HG03442 (cell line): Measurements from ENCODE around the gene THSD4.
"Not testable (repeated sequence)": the region's sequence is repeated elsewhere in the genome, so short reads cannot be mapped to it uniquely, and the experiment has no call there.

ENCODE experiments used
- ATAC-seq: cut with Tn5 transposase; IDR thresholded peaks from one replicate; pipeline ENCODE4 v1.9.1; 2021; ENCODE audit warnings: mild to moderate bottlenecking, moderate library complexity; ENCODE audit not compliant: unreplicated experiment

THSD4 gene

DNA sequence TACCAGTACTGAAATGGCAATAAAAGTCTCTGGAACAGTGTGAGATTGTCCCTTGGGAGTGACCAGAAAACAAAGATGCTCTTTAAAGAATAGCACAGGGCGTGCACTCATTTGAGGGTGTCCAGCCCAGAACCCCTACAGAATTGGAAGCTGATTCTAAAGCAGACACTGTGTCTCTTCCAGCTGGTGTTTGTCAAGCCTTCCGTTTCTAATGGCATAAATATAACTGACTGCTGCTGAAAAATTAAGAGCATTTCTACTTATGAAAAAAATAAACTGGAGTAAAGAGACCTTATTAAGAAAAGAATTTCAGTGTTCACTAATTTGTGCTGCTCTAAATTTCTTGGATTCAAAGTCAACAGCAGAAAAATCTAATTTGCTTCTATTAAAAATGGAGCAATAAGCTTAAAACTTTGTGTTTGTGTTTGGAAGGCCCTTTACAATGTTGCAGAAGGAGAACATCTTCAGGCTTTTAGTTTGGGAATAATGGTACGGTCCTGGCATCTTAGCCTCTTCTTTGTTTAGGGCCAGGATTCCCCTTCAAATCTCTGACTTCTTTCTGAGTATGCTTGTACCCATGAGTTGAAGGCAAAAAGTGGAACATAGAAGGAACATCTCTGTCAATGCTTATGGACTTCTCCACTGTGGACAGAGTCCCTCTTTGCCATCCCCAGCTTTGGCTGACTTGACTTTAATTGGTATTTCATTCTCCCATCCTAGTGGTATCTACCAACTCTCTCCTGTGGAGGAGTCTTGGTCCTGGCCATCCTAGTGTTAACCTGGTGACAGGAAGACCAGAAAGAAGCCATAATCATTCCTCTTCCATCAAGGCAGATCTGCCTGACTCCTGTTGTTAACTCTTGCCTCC lies 65.9 kb downstream of the THSD4 start:
- no peak for ATAC-seq

DNA sequence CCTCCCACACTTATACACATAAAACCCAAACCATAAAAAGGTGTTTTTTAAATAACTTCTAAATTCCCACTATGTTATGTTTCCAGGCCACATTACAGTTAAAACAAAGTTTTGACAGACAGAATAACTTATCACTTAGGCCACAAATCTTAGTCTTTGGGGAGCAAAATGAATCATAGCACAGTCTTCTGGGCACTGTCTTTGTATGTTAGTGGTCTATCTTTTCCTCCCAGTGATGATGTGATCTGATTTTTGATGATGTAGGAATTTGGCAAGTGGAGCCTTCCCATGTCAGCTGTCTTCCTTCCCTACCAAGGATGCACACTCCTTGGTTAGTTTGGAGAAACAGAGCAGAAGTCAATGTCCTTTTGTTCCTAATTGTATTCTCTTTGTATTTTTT lies 67.3 kb downstream of the THSD4 start:
- ATAC-seq, result no peak

DNA sequence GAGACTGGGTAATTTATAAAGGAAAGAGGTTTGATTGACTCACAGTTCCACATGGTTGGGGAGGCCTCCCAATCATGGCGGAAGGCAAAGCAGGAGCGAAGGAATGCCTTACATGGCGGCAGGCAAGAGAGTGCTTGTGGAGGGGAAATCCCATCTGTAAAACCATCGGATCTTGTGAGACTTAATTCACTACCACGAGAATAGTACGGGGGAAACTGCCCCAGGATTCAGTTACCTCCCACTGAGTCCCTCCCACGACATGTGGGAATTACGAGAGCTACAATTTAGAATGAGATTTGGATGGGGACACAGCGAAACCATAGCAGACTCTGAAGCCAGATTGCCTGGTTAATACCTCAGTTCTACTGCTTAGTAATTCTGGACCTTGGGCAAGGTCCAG lies 67.8 kb downstream of the THSD4 start:
- no peak for ATAC-seq

GRCh38 chr15:71185706-71186105 lies 70.4 kb downstream of the THSD4 start:
- ATAC-seq, result no peak

DNA sequence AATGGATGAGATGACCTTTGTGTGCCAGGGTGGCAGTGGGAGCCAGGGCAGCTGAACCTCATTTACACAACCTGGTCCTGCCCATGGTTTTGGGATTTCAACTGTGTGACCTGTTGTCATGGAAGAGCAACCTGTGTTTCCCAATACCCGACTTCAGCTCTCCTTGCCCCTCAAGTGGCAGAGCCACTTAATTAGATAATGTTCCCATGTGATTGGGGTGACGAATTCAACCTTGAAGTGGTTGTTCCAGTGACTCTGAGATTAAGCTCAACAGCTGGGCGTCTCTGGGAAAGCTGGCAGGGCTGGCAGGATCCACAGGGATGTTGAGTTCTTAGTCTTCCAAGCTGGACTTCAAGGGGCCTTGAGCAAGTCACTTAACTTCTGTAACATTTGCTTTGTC lies 71.0 kb downstream of the THSD4 start:
- no peak for ATAC-seq

- no peak for ATAC-seq
Measured at GRCh38 chr15:71187078-71187477, 71.8 kb downstream of the THSD4 start.

DNA sequence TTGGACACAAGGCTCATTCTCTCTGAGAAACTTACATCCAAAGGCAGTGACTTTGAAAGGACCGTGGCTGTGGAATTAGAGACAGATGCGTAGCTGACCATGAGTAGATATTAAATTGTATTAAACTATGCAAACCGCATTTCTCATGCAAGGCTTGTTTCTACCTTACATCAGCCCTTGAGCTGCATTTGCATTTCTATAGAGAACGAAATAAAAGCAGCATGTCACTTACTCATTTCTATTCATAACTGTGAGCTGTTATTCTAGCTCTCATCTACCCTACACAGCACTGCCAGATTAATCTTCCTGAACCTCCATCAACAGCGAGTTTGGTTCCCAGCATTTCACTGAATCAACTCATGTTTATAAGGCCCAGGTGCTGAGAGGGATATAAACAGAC lies 72.3 kb downstream of the THSD4 start:
- ATAC-seq, result no peak

GRCh38 chr15:71189718-71190117 lies 74.4 kb downstream of the THSD4 start:
- no peak for ATAC-seq

GRCh38 chr15:71191296-71191695 lies 76.0 kb downstream of the THSD4 start:
- ATAC-seq, result no peak

- no peak for ATAC-seq
Measured at GRCh38 chr15:71192816-71193215, 77.5 kb downstream of the THSD4 start.

- no peak for ATAC-seq
Measured at GRCh38 chr15:71194286-71194685, 79.0 kb downstream of the THSD4 start.

DNA sequence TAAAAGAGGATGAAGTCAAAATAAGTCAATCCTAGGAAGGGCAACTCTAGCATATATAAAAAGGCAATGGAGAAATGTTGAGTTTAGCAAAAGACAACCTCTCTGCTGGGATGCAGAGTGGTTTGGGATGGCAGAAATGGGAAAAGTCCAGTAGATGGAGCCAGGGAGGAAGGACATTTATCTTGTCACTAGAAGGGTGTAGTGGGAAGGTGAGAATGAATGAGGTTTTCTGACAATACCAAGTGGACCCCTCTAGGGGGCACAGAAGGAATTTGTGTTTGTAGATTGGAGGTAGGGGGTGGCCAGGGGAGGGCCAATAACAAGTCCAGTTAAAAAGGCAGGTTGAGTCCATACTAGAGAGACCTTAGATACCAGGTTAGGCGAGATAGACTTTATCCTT lies 80.0 kb downstream of the THSD4 start:
- ATAC-seq, result no peak

DNA sequence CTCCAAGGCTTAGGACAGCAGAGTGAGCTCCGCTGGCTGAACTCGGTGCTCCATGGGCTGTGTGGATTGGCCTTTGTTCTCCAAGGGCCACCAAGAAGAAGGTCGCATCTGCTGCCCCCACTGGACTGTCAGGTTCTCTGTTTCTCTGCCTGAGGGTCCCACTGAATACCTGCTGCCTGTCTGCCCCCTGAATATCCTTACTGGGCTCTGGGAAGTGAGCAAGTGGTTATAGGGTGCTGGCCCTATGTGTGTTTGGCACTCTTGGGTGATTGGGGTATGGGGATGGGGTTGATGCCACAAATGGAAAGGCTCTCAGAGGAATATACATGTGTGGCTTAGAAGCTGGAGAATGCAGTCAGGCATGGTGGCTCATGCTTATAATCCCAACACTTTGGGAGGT lies 82.3 kb downstream of the THSD4 start:
- ATAC-seq, result no peak

DNA sequence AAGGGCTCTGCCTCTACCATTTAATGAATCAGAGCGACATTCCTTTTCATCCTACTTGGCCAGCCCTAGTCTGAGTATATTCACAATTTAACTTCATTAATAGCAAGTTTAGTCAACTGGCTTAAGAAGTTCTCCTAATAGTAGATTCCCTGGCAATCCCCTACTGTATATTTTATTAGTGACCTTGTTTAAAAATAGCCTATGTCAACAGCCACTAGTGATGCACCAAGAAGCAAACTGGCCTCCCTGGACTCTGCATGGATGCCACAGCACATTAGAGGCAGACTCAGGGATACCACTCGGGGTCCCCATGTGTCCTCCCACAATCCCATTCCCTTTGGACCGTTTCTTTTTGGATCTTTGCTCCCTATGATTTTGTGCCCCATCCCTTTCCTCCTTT lies 83.6 kb downstream of the THSD4 start:
- ATAC-seq, result no peak

DNA sequence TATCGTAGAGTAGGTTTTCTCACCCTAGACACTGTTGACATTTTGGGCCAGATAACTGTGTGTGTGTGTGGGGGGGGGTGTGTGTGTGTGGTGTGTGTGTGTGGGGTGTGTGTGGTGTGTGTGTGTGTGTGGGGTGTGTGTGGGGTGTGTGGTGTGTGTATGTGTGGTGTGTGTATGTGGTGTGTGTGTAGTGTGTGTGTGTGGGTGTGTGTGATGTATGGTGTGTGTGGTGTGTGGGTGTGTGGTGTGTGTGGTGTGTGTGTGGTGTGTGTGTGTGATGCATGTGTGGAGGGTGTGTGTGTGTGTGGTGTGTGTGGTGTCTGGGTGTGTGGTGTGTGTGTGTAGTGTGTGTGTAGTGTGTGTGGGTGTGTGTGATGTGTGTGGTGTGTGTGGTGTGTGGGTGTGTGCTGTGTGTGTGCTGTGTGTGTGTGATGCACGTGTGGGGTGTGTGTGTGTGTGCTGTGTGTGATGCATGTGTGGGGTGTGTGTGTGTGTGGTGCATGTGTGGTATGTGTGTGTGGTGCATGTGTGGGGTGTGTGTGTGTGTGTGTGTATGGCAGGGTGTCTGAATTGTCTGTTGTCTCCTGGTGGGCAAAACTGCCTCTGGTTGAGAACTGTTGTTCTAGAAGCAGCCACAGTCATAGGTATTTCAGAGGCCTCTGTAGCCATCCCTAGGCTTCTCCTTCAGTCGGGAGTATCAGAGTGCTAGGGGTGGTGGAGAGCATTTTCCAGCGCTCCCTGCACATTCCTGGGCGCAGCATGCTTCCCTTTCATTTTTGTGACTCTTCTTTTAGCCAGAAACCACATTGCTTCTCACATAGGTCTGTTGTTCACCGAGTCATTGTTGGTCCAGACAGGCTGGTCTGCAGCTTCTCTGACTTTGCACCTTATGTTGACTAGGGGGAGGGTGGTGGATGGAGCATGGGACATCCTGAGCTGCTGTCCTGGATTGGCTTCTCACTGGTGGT lies 84.4 kb downstream of the THSD4 start:
- no peak for ATAC-seq

GRCh38 chr15:71201477-71201876 lies 86.2 kb downstream of the THSD4 start:
- ATAC-seq, result no peak

DNA sequence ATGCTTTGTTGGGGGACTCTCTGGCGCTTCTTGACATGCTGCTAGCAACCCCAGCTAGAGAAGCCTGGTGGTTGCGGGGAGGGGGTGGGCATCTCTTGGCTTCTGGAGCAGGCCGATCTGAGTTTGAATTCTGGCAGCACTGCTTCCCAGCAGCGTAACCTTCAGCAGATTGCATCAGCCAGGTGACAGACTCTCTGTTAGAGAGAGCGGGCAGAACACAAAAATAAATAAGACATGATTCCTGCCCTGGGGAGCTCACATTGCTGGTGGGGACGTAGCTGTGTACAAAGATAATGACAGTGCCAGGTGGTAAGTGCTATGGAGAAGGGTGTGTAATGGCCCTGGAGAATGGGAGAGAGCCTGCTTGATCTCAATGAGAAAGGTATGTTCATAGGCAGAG lies 87.4 kb downstream of the THSD4 start:
- ATAC-seq, result no peak

GRCh38 chr15:71203586-71204474 lies 88.6 kb downstream of the THSD4 start:
- ATAC-seq, result no peak

- ATAC-seq, result no peak
Measured at GRCh38 chr15:71207141-71207540, 91.9 kb downstream of the THSD4 start.

GRCh38 chr15:71212146-71212545 lies 96.9 kb downstream of the THSD4 start:
- ATAC-seq, result no peak

DNA sequence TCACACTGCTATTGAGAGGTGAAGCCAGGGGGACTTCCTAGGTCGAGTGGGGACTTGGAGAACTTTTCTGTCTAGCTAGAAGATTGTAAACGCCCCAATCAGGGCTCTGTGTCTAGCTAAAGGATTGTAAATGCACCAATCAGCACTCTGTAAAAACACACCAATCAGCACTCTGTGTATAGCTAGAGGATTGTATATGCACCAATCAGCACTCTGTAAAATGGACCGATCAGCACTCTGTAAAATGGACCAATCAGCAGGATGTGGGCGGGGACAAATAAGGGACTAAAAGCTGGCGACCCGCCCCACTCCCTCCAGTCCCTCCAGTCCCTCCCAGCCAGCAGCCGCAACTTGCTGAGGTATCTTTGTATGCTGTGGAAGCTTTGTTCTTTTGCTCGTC lies 98.7 kb downstream of the THSD4 start:
- not testable (repeated sequence) for ATAC-seq
